Measurements from ENCODE around the gene CECR2.

DNA sequence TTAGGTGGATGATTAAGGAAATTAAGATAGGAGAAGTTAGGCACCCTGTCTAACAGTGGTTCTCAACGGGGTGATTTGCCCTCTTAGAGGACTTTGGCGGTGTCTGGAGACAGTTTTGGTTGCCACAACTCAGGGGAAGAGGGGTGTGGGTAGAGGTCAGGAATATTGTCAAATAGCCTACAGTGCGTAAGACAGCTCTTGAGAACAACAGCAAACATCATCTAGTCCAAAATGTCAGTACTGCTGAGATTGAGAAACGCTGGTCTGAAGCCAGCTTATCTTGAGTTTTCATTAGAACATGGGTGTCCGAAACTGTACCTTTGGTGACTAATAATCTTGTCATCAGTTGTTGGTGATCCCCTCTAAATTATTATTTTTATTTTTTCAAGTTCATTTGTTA is 38.4 kb downstream of the CECR2 start:
- TF ChIP-seq, protein P1, sequence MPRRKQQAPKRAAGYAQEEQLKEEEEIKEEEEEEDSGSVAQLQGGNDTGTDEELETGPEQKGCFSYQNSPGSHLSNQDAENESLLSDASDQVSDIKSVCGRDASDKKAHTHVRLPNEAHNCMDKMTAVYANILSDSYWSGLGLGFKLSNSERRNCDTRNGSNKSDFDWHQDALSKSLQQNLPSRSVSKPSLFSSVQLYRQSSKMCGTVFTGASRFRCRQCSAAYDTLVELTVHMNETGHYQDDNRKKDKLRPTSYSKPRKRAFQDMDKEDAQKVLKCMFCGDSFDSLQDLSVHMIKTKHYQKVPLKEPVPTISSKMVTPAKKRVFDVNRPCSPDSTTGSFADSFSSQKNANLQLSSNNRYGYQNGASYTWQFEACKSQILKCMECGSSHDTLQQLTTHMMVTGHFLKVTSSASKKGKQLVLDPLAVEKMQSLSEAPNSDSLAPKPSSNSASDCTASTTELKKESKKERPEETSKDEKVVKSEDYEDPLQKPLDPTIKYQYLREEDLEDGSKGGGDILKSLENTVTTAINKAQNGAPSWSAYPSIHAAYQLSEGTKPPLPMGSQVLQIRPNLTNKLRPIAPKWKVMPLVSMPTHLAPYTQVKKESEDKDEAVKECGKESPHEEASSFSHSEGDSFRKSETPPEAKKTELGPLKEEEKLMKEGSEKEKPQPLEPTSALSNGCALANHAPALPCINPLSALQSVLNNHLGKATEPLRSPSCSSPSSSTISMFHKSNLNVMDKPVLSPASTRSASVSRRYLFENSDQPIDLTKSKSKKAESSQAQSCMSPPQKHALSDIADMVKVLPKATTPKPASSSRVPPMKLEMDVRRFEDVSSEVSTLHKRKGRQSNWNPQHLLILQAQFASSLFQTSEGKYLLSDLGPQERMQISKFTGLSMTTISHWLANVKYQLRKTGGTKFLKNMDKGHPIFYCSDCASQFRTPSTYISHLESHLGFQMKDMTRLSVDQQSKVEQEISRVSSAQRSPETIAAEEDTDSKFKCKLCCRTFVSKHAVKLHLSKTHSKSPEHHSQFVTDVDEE (CRISPR knock-in tag; IDR thresholded peaks at IDR 0.05), result no peak
- TF ChIP-seq BACH2 (CRISPR knock-in tag; IDR thresholded peaks at IDR 0.05; ENCODE audit: borderline replicate concordance), result no peak
- no peak for TF ChIP-seq ISL1 (CRISPR knock-in tag; IDR thresholded peaks at IDR 0.05)
- no peak for TF ChIP-seq ZNF565 (CRISPR knock-in tag; conservative IDR thresholded peaks at IDR 0.05; ENCODE audit: low read depth)
- no peak for TF ChIP-seq ZFP3 (CRISPR knock-in tag; IDR thresholded peaks at IDR 0.05)
- TF ChIP-seq PATZ1 (CRISPR knock-in tag; IDR thresholded peaks at IDR 0.05; ENCODE audit: borderline replicate concordance), result no peak
- TF ChIP-seq ZC3H10 (CRISPR knock-in tag; IDR thresholded peaks at IDR 0.05), result no peak
- TF ChIP-seq, protein P2, sequence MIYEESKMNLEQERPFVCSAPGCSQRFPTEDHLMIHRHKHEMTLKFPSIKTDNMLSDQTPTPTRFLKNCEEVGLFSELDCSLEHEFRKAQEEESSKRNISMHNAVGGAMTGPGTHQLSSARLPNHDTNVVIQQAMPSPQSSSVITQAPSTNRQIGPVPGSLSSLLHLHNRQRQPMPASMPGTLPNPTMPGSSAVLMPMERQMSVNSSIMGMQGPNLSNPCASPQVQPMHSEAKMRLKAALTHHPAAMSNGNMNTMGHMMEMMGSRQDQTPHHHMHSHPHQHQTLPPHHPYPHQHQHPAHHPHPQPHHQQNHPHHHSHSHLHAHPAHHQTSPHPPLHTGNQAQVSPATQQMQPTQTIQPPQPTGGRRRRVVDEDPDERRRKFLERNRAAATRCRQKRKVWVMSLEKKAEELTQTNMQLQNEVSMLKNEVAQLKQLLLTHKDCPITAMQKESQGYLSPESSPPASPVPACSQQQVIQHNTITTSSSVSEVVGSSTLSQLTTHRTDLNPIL (CRISPR knock-in tag; IDR thresholded peaks at IDR 0.05; ENCODE audit: low read depth), result no peak

Measured in SK-N-SH treated with all-trans-retinoic acid at 6 μM for 48 hours (cell line).